HEK293T (cell line): ENCODE results near the gene PCAT7.
"Not testable (repeated sequence)": the region's sequence is repeated elsewhere in the genome, so short reads cannot be mapped to it uniquely, and the experiment has no call there.

Experiments used
- CTCF ChIA-PET: fragments of 350-600 bp; formaldehyde crosslinking; extraction: SDS; loops from one replicate; lab custom pipeline; 2021; ENCODE audit warnings: antibody characterized with exemption, inconsistent platforms; lab: Yijun Ruan, JAX
- POLR2A ChIA-PET: fragments of 350-600 bp; formaldehyde crosslinking; extraction: SDS; loops from one replicate; lab custom pipeline; 2020; ENCODE audit warnings: antibody characterized with exemption, inconsistent platforms; lab: Yijun Ruan, JAX
- DNase-seq: peaks from one replicate; pipeline ENCODE4 v3.0.0; 2012; ENCODE audit warnings: mixed read lengths; ENCODE audit errors: extremely low spot score
- ARNT ChIP-seq: fragments of 450-650 bp; IDR thresholded peaks from 2 replicates; pipeline ENCODE4 v1.6.1; 2017; ENCODE audit warnings: mild to moderate bottlenecking
- BHLHE40 ChIP-seq: fragments of 450-650 bp; IDR thresholded peaks from 2 replicates; pipeline ENCODE4 v1.6.1; 2016; ENCODE audit warnings: mild to moderate bottlenecking, moderate library complexity, borderline replicate concordance
- CTBP1 ChIP-seq: fragments of 450-650 bp; IDR thresholded peaks from 2 replicates; pipeline ENCODE4 v1.6.1; 2016; ENCODE audit warnings: borderline replicate concordance
- ELF4 ChIP-seq: fragments of 450-650 bp; IDR thresholded peaks from 2 replicates; pipeline ENCODE4 v1.6.1; 2017; ENCODE audit warnings: antibody characterized with exemption
- FOXA1 ChIP-seq: fragments of 450-650 bp; IDR thresholded peaks from 2 replicates; pipeline ENCODE4 v1.6.1; 2016; ENCODE audit warnings: mild to moderate bottlenecking
- FOXK2 ChIP-seq: fragments of 450-650 bp; IDR thresholded peaks from 2 replicates; pipeline ENCODE4 v1.6.1; 2016; ENCODE audit warnings: mild to moderate bottlenecking
- FOXM1 ChIP-seq: fragments of 450-650 bp; IDR thresholded peaks from 2 replicates; pipeline ENCODE4 v1.6.1; 2017; ENCODE audit warnings: mild to moderate bottlenecking, borderline replicate concordance
- HDGF ChIP-seq: fragments of 450-650 bp; IDR thresholded peaks from 2 replicates; pipeline ENCODE4 v1.6.1; 2017; ENCODE audit warnings: antibody characterized with exemption, borderline replicate concordance
- L3MBTL2 ChIP-seq: fragments of 450-650 bp; conservative IDR thresholded peaks from 2 replicates; pipeline ENCODE4 v1.6.1; 2016; ENCODE audit warnings: mild to moderate bottlenecking
- LEF1 ChIP-seq: fragments of 450-650 bp; IDR thresholded peaks from 2 replicates; pipeline ENCODE4 v1.6.1; 2017; ENCODE audit warnings: mild to moderate bottlenecking, borderline replicate concordance
- NFRKB ChIP-seq: fragments of 450-650 bp; IDR thresholded peaks from 2 replicates; pipeline ENCODE4 v1.6.1; 2016; ENCODE audit warnings: mild to moderate bottlenecking, moderate library complexity
- PKNOX1 ChIP-seq: fragments of 450-650 bp; IDR thresholded peaks from 2 replicates; pipeline ENCODE4 v1.6.1; 2016
- SP1 ChIP-seq: fragments of 450-650 bp; IDR thresholded peaks from 2 replicates; pipeline ENCODE4 v1.6.1; 2017
- SUZ12 ChIP-seq: fragments of 450-650 bp; IDR thresholded peaks from 2 replicates; pipeline ENCODE4 v1.6.1; 2016; ENCODE audit warnings: mild to moderate bottlenecking
- TARDBP ChIP-seq: fragments of 450-650 bp; IDR thresholded peaks from 2 replicates; pipeline ENCODE4 v1.6.1; 2016
- ZNF384 ChIP-seq: fragments of 450-650 bp; IDR thresholded peaks from 2 replicates; pipeline ENCODE4 v1.6.1; 2016

Gene PCAT7

GRCh38 chr9:94553029-94553938 lies 1.6 kb upstream of the PCAT7 start:
- TF ChIP-seq SUZ12, result no peak
- TF ChIP-seq CTBP1, result no peak
- TF ChIP-seq PKNOX1, result no peak
- no peak for DNase-seq
- ChIA-PET CTCF (interaction anchor here (1.4 kb wide), 1 partner anchor 49 kb away, joined by 3 read pairs; no protein-coding TSS in a partner anchor), POLR2A (no interaction called here)

- ChIA-PET CTCF (interaction anchor here (0.7 to 1.4 kb wide), 2 partner anchors 38 to 49 kb away, joined by 3 to 4 read pairs; no protein-coding TSS in a partner anchor), POLR2A (no interaction called here)
- TF ChIP-seq SUZ12, result no peak
- no peak for TF ChIP-seq ARNT
- TF ChIP-seq L3MBTL2, result no peak
- TF ChIP-seq BHLHE40, result no peak
- TF ChIP-seq FOXM1, result no peak
- no peak for TF ChIP-seq LEF1
- no peak for TF ChIP-seq CTBP1
- no peak for TF ChIP-seq PKNOX1
- TF ChIP-seq ELF4, result no peak
- TF ChIP-seq ZNF384, result no peak
- TF ChIP-seq HDGF, result no peak
- TF ChIP-seq SP1, result no peak
- no peak for TF ChIP-seq FOXA1
- no peak for TF ChIP-seq NFRKB
- TF ChIP-seq FOXK2, result no peak
- DNase-seq, result no peak
These were observed 825 bp upstream of the PCAT7 start for GRCh38 chr9:94554078-94554438.

GRCh38 chr9:94557376-94557775 lies 2.5 kb downstream of the PCAT7 start:
- no peak for DNase-seq
- CTCF ChIA-PET, result no interaction called here
- POLR2A ChIA-PET, result no interaction called here
- TF ChIP-seq TARDBP (no peak), ELF4 (no peak), SP1 (no peak), CTBP1 (no peak), L3MBTL2 (no peak), SUZ12 (no peak), ZNF384 (no peak), NFRKB (no peak), PKNOX1 (no peak), BHLHE40 (no peak), ARNT (no peak)

- POLR2A ChIA-PET, result no interaction called here
- no peak for DNase-seq
- CTCF ChIA-PET, result no interaction called here
- no peak for TF ChIP-seq NFRKB
- TF ChIP-seq ZNF384, result no peak
These were observed 5.4 kb downstream of the PCAT7 start for GRCh38 chr9:94560237-94560636.

- ChIA-PET POLR2A (no interaction called here), CTCF (no interaction called here)
- no peak for DNase-seq
- TF ChIP-seq ELF4 (no peak), CTBP1 (no peak), BHLHE40 (no peak), SP1 (no peak), HDGF (no peak), SUZ12 (no peak), LEF1 (no peak), FOXM1 (no peak), ARNT (no peak), FOXK2 (no peak), L3MBTL2 (no peak), ZNF384 (no peak), NFRKB (no peak), PKNOX1 (no peak), TARDBP (no peak), FOXA1 (no peak)
These were observed 8.7 kb downstream of the PCAT7 start for GRCh38 chr9:94563548-94563947.

- DNase-seq, POLR2A ChIA-PET, CTCF ChIA-PET: not testable (repeated sequence)
These were observed 9.4 kb downstream of the PCAT7 start for GRCh38 chr9:94564279-94564678.
